ENCODE data around the gene CCHCR1.

CCHCR1 gene

GRCh38 chr6:31094389-31094881, 63.2 kb downstream of the CCHCR1 start:
- DNase-seq: no peak

GRCh38 chr6:31092769-31093505, 64.7 kb downstream of the CCHCR1 start:
- DNase-seq: no peak

Measured in MV-4-11 (cell line).